KOPT-K1 (cell line): ENCODE results near the gene EIF4G2.
"Not testable (repeated sequence)": the region's sequence is repeated elsewhere in the genome, so short reads cannot be mapped to it uniquely, and the experiment has no call there.

Experiments
- H3K27ac ChIP-seq: fragments of 200-600 bp; sonication (generic); 2 replicates; pipeline ENCODE4 v1.5.1; 2016; ENCODE audit warnings: antibody characterized with exemption, mild to moderate bottlenecking, low read depth, low read length; ENCODE audit not compliant: poor library complexity, severe bottlenecking
- H3K36me3 ChIP-seq: fragments of 200-600 bp; sonication (generic); 2 replicates; pipeline ENCODE4 v1.5.1; 2017; ENCODE audit warnings: antibody characterized with exemption, mild to moderate bottlenecking, low read length, moderate library complexity; ENCODE audit not compliant: insufficient read depth
- H3K9me3 ChIP-seq: fragments of 200-600 bp; sonication (generic); 2 replicates; pipeline ENCODE4 v1.5.1; 2017; ENCODE audit warnings: antibody characterized with exemption, low read length, mild to moderate bottlenecking; ENCODE audit not compliant: insufficient read depth, poor library complexity, severe bottlenecking

EIF4G2 gene

GRCh38 chr11:10828402-10828801, 19.7 kb upstream of the EIF4G2 start:
- Histone ChIP-seq H3K36me3 (no peaks in the 10 kb centered on the region), H3K9me3 (peaks cover 3% of the 10 kb centered on the region)

GRCh38 chr11:10824888-10825287, 16.2 kb upstream of the EIF4G2 start:
- H3K27ac ChIP-seq: no peak overlapping the region
- no peaks in the 10 kb centered on the region for H3K36me3 ChIP-seq
- H3K9me3 ChIP-seq: peaks cover 3% of the 10 kb centered on the region

More at GRCh38 chr11:10828402-10828801, 19.7 kb upstream of the EIF4G2 start:
- H3K27ac ChIP-seq: no peak overlapping the region

GRCh38 chr11:10823152-10823579, 14.4 kb upstream of the EIF4G2 start:
- no peak overlapping the region for H3K27ac ChIP-seq
- H3K9me3 ChIP-seq: no peaks in the 10 kb centered on the region
- H3K36me3 ChIP-seq: no peaks in the 10 kb centered on the region

- H3K36me3 ChIP-seq, H3K27ac ChIP-seq, H3K9me3 ChIP-seq: not testable (repeated sequence)
These were observed 13.8 kb upstream of the EIF4G2 start for GRCh38 chr11:10822491-10822890.

GRCh38 chr11:10818594-10818993, 9.9 kb upstream of the EIF4G2 start:
- H3K36me3 ChIP-seq: no peaks in the 10 kb centered on the region
- no peak overlapping the region for H3K27ac ChIP-seq
- no peaks in the 10 kb centered on the region for H3K9me3 ChIP-seq

- Histone ChIP-seq H3K9me3 (no peaks in the 10 kb centered on the region), H3K27ac (no peak overlapping the region), H3K36me3 (no peaks in the 10 kb centered on the region)
These were observed 5.2 kb upstream of the EIF4G2 start for GRCh38 chr11:10813945-10814344.

- no peaks in the 10 kb centered on the region for H3K9me3 ChIP-seq
- H3K27ac ChIP-seq: peak overlapping the region; percentile 99
- H3K36me3 ChIP-seq: peaks cover 30% of the 10 kb centered on the region
These were observed 841 bp upstream of the EIF4G2 start for GRCh38 chr11:10809373-10810160.

- H3K36me3 ChIP-seq: peaks cover 44% of the 10 kb centered on the region
These were observed 532 bp downstream of the EIF4G2 start for GRCh38 chr11:10808235-10808552.

GRCh38 chr11:10807493-10808234, 1.1 kb downstream of the EIF4G2 start:
- H3K27ac ChIP-seq: peak overlapping the region; percentile 99
- H3K36me3 ChIP-seq: peaks cover 49% of the 10 kb centered on the region
- H3K9me3 ChIP-seq: no peaks in the 10 kb centered on the region

More at GRCh38 chr11:10808235-10808552, 532 bp downstream of the EIF4G2 start:
- no peaks in the 10 kb centered on the region for H3K9me3 ChIP-seq
- peak overlapping the region; percentile 99 for H3K27ac ChIP-seq

GRCh38 chr11:10806206-10806605, 2.5 kb downstream of the EIF4G2 start:
- peaks cover 63% of the 10 kb centered on the region for H3K36me3 ChIP-seq
- H3K9me3 ChIP-seq: no peaks in the 10 kb centered on the region
- H3K27ac ChIP-seq: no peak overlapping the region

- H3K27ac ChIP-seq: no peak overlapping the region
- no peaks in the 10 kb centered on the region for H3K9me3 ChIP-seq
- peaks cover 68% of the 10 kb centered on the region for H3K36me3 ChIP-seq
These were observed 3.0 kb downstream of the EIF4G2 start for GRCh38 chr11:10805741-10806140.

GRCh38 chr11:10803676-10804075, 5.0 kb downstream of the EIF4G2 start:
- H3K36me3 ChIP-seq: peaks cover 89% of the 10 kb centered on the region
- no peak overlapping the region for H3K27ac ChIP-seq
- H3K9me3 ChIP-seq: no peaks in the 10 kb centered on the region

GRCh38 chr11:10800292-10800691, 8.4 kb downstream of the EIF4G2 start:
- Histone ChIP-seq H3K36me3 (peaks cover 100% of the 10 kb centered on the region), H3K27ac (no peak overlapping the region), H3K9me3 (no peaks in the 10 kb centered on the region)

GRCh38 chr11:10798330-10798928, 10.3 kb downstream of the EIF4G2 start:
- H3K9me3 ChIP-seq: no peaks in the 10 kb centered on the region
- peaks cover 82% of the 10 kb centered on the region for H3K36me3 ChIP-seq
- H3K27ac ChIP-seq: no peak overlapping the region

- H3K27ac ChIP-seq: no peak overlapping the region
- peaks cover 73% of the 10 kb centered on the region for H3K36me3 ChIP-seq
- H3K9me3 ChIP-seq: no peaks in the 10 kb centered on the region
These were observed 11.2 kb downstream of the EIF4G2 start for GRCh38 chr11:10797531-10797930.
